Stimulated activated CD8-positive, alpha-beta memory T cell treated with anti-CD3 and anti-CD28 coated beads, Interleukin-4, amount 100 ng/mL, for 4 hours (primary cell): ENCODE results near the gene EXD3.
"Not testable (repeated sequence)": the region's sequence is repeated elsewhere in the genome, so short reads cannot be mapped to it uniquely, and the experiment has no call there.

Experiments
- DNase-seq, 2 donors: peaks; one replicate each; pipeline ENCODE4 v3.0.0-alpha.2; 2020; ENCODE audit warnings: low read depth in 2 of 2, low spot score in 1 of 2

EXD3 gene

GRCh38 chr9:137348769-137349470, 74.0 kb downstream of the EXD3 start:
- DNase-seq, result no peak

GRCh38 chr9:137347928-137348327, 75.0 kb downstream of the EXD3 start:
- no peak for DNase-seq

- DNase-seq, result no peak
Measured at GRCh38 chr9:137342482-137342881, 80.5 kb downstream of the EXD3 start.

GRCh38 chr9:137341227-137341626, 81.7 kb downstream of the EXD3 start:
- no peak for DNase-seq

- DNase-seq, result not testable (repeated sequence)
Measured at GRCh38 chr9:137339908-137340462, 83.0 kb downstream of the EXD3 start.

- DNase-seq, result no peak
Measured at GRCh38 chr9:137339045-137339907, 83.7 kb downstream of the EXD3 start.

GRCh38 chr9:137336735-137337134, 86.2 kb downstream of the EXD3 start:
- no peak for DNase-seq

- DNase-seq, result no peak
Measured at GRCh38 chr9:137333016-137333671, 89.8 kb downstream of the EXD3 start.

GRCh38 chr9:137331929-137332328, 91.0 kb downstream of the EXD3 start:
- no peak for DNase-seq

- no peak for DNase-seq
Measured at GRCh38 chr9:137330689-137331088, 92.3 kb downstream of the EXD3 start.

GRCh38 chr9:137329590-137329989, 93.4 kb downstream of the EXD3 start:
- not testable (repeated sequence) for DNase-seq

GRCh38 chr9:137327641-137328550, 95.1 kb downstream of the EXD3 start:
- DNase-seq, result not testable (repeated sequence)

GRCh38 chr9:137326445-137327065, 96.4 kb downstream of the EXD3 start:
- no peak for DNase-seq

- DNase-seq, result no peak
Measured at GRCh38 chr9:137325799-137326198, 97.2 kb downstream of the EXD3 start.

- no peak for DNase-seq
Measured at GRCh38 chr9:137325124-137325523, 97.8 kb downstream of the EXD3 start.

- no peak for DNase-seq
Measured at GRCh38 chr9:137323531-137324331, 99.2 kb downstream of the EXD3 start.

- no peak for DNase-seq
Measured at GRCh38 chr9:137321726-137322361, 101.1 kb downstream of the EXD3 start.

- DNase-seq, result no peak
Measured at GRCh38 chr9:137320555-137321384, 102.2 kb downstream of the EXD3 start.
